ENCODE measurements around the gene UVRAG.

The UVRAG gene

GRCh38 chr11:75929706-75930105 is 114.7 kb downstream of the UVRAG start:
- no peaks in the 10 kb centered on the region for H3K36me3 ChIP-seq (ENCODE audit: control insufficient read depth in 2 of 2, insufficient read depth in 1 of 2, low read length in 2 of 2)
- POLR2A ChIA-PET = no interaction called here
- no peak for TF ChIP-seq FEZF1 (tag by site-specific recombination; IDR thresholded peaks at IDR 0.05)
- TF ChIP-seq, protein P1, sequence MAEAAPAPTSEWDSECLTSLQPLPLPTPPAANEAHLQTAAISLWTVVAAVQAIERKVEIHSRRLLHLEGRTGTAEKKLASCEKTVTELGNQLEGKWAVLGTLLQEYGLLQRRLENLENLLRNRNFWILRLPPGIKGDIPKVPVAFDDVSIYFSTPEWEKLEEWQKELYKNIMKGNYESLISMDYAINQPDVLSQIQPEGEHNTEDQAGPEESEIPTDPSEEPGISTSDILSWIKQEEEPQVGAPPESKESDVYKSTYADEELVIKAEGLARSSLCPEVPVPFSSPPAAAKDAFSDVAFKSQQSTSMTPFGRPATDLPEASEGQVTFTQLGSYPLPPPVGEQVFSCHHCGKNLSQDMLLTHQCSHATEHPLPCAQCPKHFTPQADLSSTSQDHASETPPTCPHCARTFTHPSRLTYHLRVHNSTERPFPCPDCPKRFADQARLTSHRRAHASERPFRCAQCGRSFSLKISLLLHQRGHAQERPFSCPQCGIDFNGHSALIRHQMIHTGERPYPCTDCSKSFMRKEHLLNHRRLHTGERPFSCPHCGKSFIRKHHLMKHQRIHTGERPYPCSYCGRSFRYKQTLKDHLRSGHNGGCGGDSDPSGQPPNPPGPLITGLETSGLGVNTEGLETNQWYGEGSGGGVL (tag by site-specific recombination; IDR thresholded peaks at IDR 0.05) = no peak
- no peak for TF ChIP-seq ZNF155 (tag by site-specific recombination; IDR thresholded peaks at IDR 0.05)
- no peak for TF ChIP-seq ZNF354C (tag by site-specific recombination; IDR thresholded peaks at IDR 0.05; ENCODE audit: borderline replicate concordance, low read depth)
- no peak for TF ChIP-seq ZNF747 (tag by site-specific recombination; IDR thresholded peaks at IDR 0.05)
- TF ChIP-seq RBAK (tag by site-specific recombination; IDR thresholded peaks at IDR 0.05) = no peak
- no peak for TF ChIP-seq ZNF792 (tag by site-specific recombination; IDR thresholded peaks at IDR 0.05)
- H3K9me3 ChIP-seq (ENCODE audit: control insufficient read depth, insufficient read depth, low read depth, low read length) = no peaks in the 10 kb centered on the region
- CTCF ChIA-PET = no interaction called here
- no peaks in the 10 kb centered on the region for H3K4me1 ChIP-seq (ENCODE audit: control insufficient read depth, insufficient read depth, low read length)
- H3K27ac ChIP-seq (ENCODE audit: extremely low read depth, low read depth, low read length) = no peak overlapping the region
- H3K4me3 ChIP-seq (ENCODE audit: low read depth, low read length) = no peak overlapping the region

- CTCF ChIA-PET = interaction anchor here (0.7 kb wide), 1 partner anchor 9 kb away, joined by 4 read pairs; no protein-coding TSS in a partner anchor
- POLR2A ChIA-PET = no interaction called here
- H3K9me3 ChIP-seq (ENCODE audit: control insufficient read depth, insufficient read depth, low read depth, low read length) = no peaks in the 10 kb centered on the region
- TF ChIP-seq ZBTB1 (tag by site-specific recombination; IDR thresholded peaks at IDR 0.05) = no peak
- TF ChIP-seq, protein P2, sequence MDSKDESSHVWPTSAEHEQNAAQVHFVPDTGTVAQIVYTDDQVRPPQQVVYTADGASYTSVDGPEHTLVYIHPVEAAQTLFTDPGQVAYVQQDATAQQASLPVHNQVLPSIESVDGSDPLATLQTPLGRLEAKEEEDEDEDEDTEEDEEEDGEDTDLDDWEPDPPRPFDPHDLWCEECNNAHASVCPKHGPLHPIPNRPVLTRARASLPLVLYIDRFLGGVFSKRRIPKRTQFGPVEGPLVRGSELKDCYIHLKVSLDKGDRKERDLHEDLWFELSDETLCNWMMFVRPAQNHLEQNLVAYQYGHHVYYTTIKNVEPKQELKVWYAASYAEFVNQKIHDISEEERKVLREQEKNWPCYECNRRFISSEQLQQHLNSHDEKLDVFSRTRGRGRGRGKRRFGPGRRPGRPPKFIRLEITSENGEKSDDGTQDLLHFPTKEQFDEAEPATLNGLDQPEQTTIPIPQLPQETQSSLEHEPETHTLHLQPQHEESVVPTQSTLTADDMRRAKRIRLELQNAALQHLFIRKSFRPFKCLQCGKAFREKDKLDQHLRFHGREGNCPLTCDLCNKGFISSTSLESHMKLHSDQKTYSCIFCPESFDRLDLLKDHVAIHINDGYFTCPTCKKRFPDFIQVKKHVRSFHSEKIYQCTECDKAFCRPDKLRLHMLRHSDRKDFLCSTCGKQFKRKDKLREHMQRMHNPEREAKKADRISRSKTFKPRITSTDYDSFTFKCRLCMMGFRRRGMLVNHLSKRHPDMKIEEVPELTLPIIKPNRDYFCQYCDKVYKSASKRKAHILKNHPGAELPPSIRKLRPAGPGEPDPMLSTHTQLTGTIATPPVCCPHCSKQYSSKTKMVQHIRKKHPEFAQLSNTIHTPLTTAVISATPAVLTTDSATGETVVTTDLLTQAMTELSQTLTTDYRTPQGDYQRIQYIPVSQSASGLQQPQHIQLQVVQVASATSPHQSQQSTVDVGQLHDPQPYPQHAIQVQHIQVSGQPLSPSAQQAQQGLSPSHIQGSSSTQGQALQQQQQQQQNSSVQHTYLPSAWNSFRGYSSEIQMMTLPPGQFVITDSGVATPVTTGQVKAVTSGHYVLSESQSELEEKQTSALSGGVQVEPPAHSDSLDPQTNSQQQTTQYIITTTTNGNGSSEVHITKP (tag by site-specific recombination; IDR thresholded peaks at IDR 0.05) = no peak
- TF ChIP-seq, protein P3, sequence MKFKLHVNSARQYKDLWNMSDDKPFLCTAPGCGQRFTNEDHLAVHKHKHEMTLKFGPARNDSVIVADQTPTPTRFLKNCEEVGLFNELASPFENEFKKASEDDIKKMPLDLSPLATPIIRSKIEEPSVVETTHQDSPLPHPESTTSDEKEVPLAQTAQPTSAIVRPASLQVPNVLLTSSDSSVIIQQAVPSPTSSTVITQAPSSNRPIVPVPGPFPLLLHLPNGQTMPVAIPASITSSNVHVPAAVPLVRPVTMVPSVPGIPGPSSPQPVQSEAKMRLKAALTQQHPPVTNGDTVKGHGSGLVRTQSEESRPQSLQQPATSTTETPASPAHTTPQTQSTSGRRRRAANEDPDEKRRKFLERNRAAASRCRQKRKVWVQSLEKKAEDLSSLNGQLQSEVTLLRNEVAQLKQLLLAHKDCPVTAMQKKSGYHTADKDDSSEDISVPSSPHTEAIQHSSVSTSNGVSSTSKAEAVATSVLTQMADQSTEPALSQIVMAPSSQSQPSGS (tag by site-specific recombination; IDR thresholded peaks at IDR 0.05; ENCODE audit: low read depth) = no peak
- TF ChIP-seq, protein P4, sequence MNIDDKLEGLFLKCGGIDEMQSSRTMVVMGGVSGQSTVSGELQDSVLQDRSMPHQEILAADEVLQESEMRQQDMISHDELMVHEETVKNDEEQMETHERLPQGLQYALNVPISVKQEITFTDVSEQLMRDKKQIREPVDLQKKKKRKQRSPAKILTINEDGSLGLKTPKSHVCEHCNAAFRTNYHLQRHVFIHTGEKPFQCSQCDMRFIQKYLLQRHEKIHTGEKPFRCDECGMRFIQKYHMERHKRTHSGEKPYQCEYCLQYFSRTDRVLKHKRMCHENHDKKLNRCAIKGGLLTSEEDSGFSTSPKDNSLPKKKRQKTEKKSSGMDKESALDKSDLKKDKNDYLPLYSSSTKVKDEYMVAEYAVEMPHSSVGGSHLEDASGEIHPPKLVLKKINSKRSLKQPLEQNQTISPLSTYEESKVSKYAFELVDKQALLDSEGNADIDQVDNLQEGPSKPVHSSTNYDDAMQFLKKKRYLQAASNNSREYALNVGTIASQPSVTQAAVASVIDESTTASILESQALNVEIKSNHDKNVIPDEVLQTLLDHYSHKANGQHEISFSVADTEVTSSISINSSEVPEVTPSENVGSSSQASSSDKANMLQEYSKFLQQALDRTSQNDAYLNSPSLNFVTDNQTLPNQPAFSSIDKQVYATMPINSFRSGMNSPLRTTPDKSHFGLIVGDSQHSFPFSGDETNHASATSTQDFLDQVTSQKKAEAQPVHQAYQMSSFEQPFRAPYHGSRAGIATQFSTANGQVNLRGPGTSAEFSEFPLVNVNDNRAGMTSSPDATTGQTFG (tag by site-specific recombination; IDR thresholded peaks at IDR 0.05; ENCODE audit: borderline replicate concordance) = no peak
- no peak for TF ChIP-seq MYNN (tag by site-specific recombination; IDR thresholded peaks at IDR 0.05; ENCODE audit: borderline replicate concordance)
- no peak for TF ChIP-seq ZNF596 (tag by site-specific recombination; IDR thresholded peaks at IDR 0.05)
- no peak for TF ChIP-seq ZNF544 (tag by site-specific recombination; IDR thresholded peaks at IDR 0.05)
- no peak for TF ChIP-seq ZNF211 (tag by site-specific recombination; IDR thresholded peaks at IDR 0.05; ENCODE audit: low read depth)
- no peak for TF ChIP-seq ZNF404 (tag by site-specific recombination; IDR thresholded peaks at IDR 0.05)
- TF ChIP-seq ZNF133 (tag by site-specific recombination; IDR thresholded peaks at IDR 0.05) = no peak
- TF ChIP-seq ZNF10 (tag by site-specific recombination; IDR thresholded peaks at IDR 0.05) = no peak
- TF ChIP-seq HOXC10 (CRISPR knock-in tag; IDR thresholded peaks at IDR 0.05) = no peak
- TF ChIP-seq, protein P5, sequence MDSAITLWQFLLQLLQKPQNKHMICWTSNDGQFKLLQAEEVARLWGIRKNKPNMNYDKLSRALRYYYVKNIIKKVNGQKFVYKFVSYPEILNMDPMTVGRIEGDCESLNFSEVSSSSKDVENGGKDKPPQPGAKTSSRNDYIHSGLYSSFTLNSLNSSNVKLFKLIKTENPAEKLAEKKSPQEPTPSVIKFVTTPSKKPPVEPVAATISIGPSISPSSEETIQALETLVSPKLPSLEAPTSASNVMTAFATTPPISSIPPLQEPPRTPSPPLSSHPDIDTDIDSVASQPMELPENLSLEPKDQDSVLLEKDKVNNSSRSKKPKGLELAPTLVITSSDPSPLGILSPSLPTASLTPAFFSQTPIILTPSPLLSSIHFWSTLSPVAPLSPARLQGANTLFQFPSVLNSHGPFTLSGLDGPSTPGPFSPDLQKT (IDR thresholded peaks at IDR 0.05; ENCODE audit: borderline replicate concordance, low read depth, low read length) = no peak
- no peak for TF ChIP-seq ZSCAN23 (tag by site-specific recombination; IDR thresholded peaks at IDR 0.05)
- TF ChIP-seq ZSCAN30 (tag by site-specific recombination; IDR thresholded peaks at IDR 0.05) = no peak
- TF ChIP-seq YY2 (tag by site-specific recombination; IDR thresholded peaks at IDR 0.05) = no peak
- TF ChIP-seq ZNF701 (tag by site-specific recombination; IDR thresholded peaks at IDR 0.05) = no peak
- no peak for TF ChIP-seq ZNF830 (tag by site-specific recombination; IDR thresholded peaks at IDR 0.05; ENCODE audit: low read depth)
- H3K4me3 ChIP-seq (ENCODE audit: low read depth, low read length) = no peak overlapping the region
- H3K36me3 ChIP-seq (ENCODE audit: control insufficient read depth in 2 of 2, insufficient read depth in 1 of 2, low read length in 2 of 2) = no peaks in the 10 kb centered on the region
- no peaks in the 10 kb centered on the region for H3K4me1 ChIP-seq (ENCODE audit: control insufficient read depth, insufficient read depth, low read length)
- no peak overlapping the region for H3K27ac ChIP-seq (ENCODE audit: extremely low read depth, low read depth, low read length)
Measured at GRCh38 chr11:75930534-75930933, 115.5 kb downstream of the UVRAG start.

Measured in HEK293 (cell line).